Calu3 (cell line): Measurements from ENCODE around the gene RFTN2. TPM values are rescaled to one million over a fixed set of nuclear protein-coding genes. Genes with fewer than 3 reads are reported as not detected.

Experiments used
- BruUV-seq: library from RNA; stranded (reverse); fragments of 400-500 nt; replicated peaks from 2 replicates; lab custom pipeline; 2021; lab: Mats Ljungman, UMichigan
- CTCF ChIA-PET: fragments of 300-600 bp; sonication (Branson Sonifier 250); formaldehyde crosslinking; loops from one replicate; lab custom pipeline; 2022; ENCODE audit warnings: antibody characterized with exemption; lab: Charles Lee
- DNase-seq: peaks from one replicate; pipeline ENCODE4 v3.0.0; 2022
- H3K27ac Mint-ChIP-seq: one replicate; pipeline ENCODE4 v1.8.0; 2022; ENCODE audit warnings: mixed read lengths; ENCODE audit not compliant: unreplicated experiment
- H3K27me3 Mint-ChIP-seq: one replicate; pipeline ENCODE4 v1.8.0; 2022; ENCODE audit warnings: mixed read lengths; ENCODE audit not compliant: unreplicated experiment
- H3K36me3 Mint-ChIP-seq: one replicate; pipeline ENCODE4 v1.8.0; 2022; ENCODE audit warnings: mild to moderate bottlenecking, moderate library complexity, mixed read lengths; ENCODE audit not compliant: insufficient read depth, unreplicated experiment
- H3K4me1 Mint-ChIP-seq: one replicate; pipeline ENCODE4 v1.8.0; 2022; ENCODE audit warnings: mild to moderate bottlenecking, low read depth, mixed read lengths; ENCODE audit not compliant: unreplicated experiment
- H3K4me3 Mint-ChIP-seq: one replicate; pipeline ENCODE4 v1.8.0; 2022; ENCODE audit warnings: mild to moderate bottlenecking, low read depth, moderate library complexity, mixed read lengths; ENCODE audit not compliant: unreplicated experiment
- H3K9me3 Mint-ChIP-seq: one replicate; pipeline ENCODE4 v1.8.0; 2022; ENCODE audit warnings: low read depth, mixed read lengths; ENCODE audit not compliant: unreplicated experiment
- CTCF ChIP-seq: fragments of 200-600 bp; IDR thresholded peaks from one replicate; pipeline ENCODE4 v1.8.0; 2022; ENCODE audit warnings: antibody characterized with exemption; ENCODE audit not compliant: unreplicated experiment
- intact Hi-C: fragments of 100-400 bp; cut with micrococcal nuclease; formaldehyde crosslinking; loops from one replicate; pipeline ENCODE4 v1.10.0; 2022; ENCODE audit not compliant: unreplicated experiment
- total RNA-seq: library from RNA; stranded (reverse); gene quantifications from 2 replicates; pipeline ENCODE4 v1.2.3, GENCODE V29; 2022

Gene RFTN2
- total RNA-seq, 1 experiment from 2014 or later: 0.05 TPM

DNA sequence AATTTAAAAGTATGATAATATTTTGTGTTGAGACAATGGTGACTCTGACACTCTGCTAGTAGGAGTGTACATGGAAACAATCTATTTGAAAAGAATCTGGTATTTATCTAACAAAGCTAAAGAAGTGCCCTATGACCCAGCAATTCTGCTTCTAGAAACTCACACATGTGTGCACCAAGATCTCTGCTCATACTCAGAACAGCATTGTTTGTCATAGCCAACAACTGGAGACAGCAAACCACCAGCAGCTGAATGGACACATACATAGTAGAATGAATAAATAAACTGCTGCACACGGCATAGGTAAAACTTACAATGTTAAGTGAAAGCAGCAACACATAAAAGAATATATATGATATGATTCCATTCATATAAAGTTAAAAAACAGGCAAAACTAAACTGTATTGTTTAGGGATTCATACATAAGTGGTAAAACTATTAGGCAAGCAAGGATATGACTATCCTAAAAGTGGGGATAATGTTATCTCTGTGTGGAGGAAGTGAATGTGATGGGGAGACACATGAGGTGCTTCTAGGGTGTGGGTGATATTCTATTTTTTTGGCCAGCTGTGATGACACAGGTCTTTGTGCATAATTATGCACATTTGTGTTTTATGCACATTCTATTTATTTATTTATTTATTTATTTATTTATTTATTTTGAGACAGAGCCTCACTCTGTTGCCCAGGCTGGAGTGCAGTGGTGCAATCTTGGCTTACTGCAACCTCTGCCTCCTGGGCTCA, 71.1 kb downstream of the RFTN2 start:
- no peak for DNase-seq
- Mint-ChIP-seq H3K9me3 (no peaks in the 10 kb centered on the region), H3K4me3 (no peak overlapping the region), H3K27ac (no peak overlapping the region), H3K4me1 (no peaks in the 10 kb centered on the region), H3K27me3 (no peaks in the 10 kb centered on the region), H3K36me3 (no peaks in the 10 kb centered on the region)
- CTCF ChIA-PET: no interaction called here
- intact Hi-C loops: no loop called here
- no peak for TF ChIP-seq CTCF
- BruUV-seq: no TSS peak

DNA sequence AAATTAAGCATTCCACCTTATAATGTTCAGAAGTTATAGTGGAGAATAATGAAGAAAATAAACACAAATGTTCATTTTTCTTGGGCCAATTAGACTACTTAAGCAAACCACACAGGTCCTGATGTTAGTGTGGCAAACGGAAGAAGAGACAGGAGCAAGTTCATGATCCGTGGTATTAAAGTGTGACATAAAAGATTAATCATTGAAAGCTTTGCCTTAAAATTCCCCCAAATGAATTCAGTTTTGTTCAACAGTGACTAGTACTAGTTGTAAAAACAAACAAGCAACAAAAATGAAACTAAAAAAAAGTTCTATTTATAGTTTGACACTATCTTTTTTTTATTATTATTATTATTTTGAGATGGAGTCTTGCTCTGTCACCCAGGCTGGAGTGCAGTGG, 73.7 kb downstream of the RFTN2 start:
- no TSS peak for BruUV-seq
- no peak for TF ChIP-seq CTCF
- Mint-ChIP-seq H3K27ac (no peak overlapping the region), H3K36me3 (no peaks in the 10 kb centered on the region), H3K27me3 (no peaks in the 10 kb centered on the region), H3K4me1 (no peaks in the 10 kb centered on the region), H3K9me3 (no peaks in the 10 kb centered on the region), H3K4me3 (no peak overlapping the region)
- no peak for DNase-seq
- intact Hi-C loops: no loop called here
- CTCF ChIA-PET: no interaction called here

DNA sequence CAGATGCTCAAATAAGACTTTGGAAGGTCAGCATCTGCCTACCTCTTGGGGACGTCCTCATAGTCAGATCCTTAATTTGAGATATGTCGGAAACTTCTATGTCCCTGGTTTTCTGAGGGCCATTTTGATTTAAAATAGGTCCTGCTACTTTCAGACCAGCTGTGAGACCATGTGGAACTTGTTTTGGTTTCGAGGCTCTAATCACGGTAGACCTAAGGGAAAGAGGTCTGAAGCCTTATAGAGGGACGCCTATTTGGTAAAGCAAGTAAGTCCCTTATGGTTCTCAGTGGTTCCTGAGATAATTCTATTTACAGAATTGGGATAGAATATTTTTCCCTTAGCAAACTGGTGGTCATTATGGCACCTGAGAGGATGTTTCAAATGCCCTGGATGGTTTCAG, 75.1 kb downstream of the RFTN2 start:
- intact Hi-C loops: no loop called here
- Mint-ChIP-seq H3K4me1 (no peaks in the 10 kb centered on the region), H3K27ac (no peak overlapping the region), H3K9me3 (no peaks in the 10 kb centered on the region), H3K36me3 (no peaks in the 10 kb centered on the region), H3K4me3 (no peak overlapping the region), H3K27me3 (no peaks in the 10 kb centered on the region)
- DNase-seq: no peak
- CTCF ChIA-PET: interaction anchor here (0.6 to 1.1 kb wide), 4 partner anchors 14 to 575 kb away, joined by 3 to 5 read pairs (median 4); no protein-coding TSS in a partner anchor
- no peak for TF ChIP-seq CTCF
- no TSS peak for BruUV-seq

- Mint-ChIP-seq H3K4me1 (no peaks in the 10 kb centered on the region), H3K9me3 (no peaks in the 10 kb centered on the region), H3K36me3 (no peaks in the 10 kb centered on the region), H3K4me3 (peak overlapping the region; percentile 8), H3K27ac (no peak overlapping the region), H3K27me3 (no peaks in the 10 kb centered on the region)
- intact Hi-C loops: no loop called here
- DNase-seq: peak; percentile 40
- TF ChIP-seq CTCF: peak; percentile 38
- CTCF ChIA-PET: interaction anchor here (0.6 to 1.1 kb wide), 4 partner anchors 15 to 575 kb away, joined by 3 to 5 read pairs (median 4); no protein-coding TSS in a partner anchor
- BruUV-seq: no TSS peak
These were observed 76.0 kb downstream of the RFTN2 start for GRCh38 chr2:197599285-197599965.
